HG03342 (cell line): ENCODE data around the gene FAM78A.

Experiments
- ATAC-seq: cut with Tn5 transposase; IDR thresholded peaks from one replicate; pipeline ENCODE4 v1.9.1; 2021; ENCODE audit warnings: mild to moderate bottlenecking, moderate library complexity; ENCODE audit not compliant: unreplicated experiment

FAM78A gene

GRCh38 chr9:131240047-131240921 lies 36.0 kb downstream of the FAM78A start:
- ATAC-seq: no peak

- ATAC-seq: no peak
Observed at GRCh38 chr9:131239161-131239975, 36.9 kb downstream of the FAM78A start.

GRCh38 chr9:131238402-131239021 lies 37.8 kb downstream of the FAM78A start:
- ATAC-seq: peak; percentile 11

GRCh38 chr9:131237931-131238401 lies 38.3 kb downstream of the FAM78A start:
- peak; percentile 81 for ATAC-seq

- no peak for ATAC-seq
Observed at GRCh38 chr9:131237291-131237690, 39.0 kb downstream of the FAM78A start.

- no peak for ATAC-seq
Observed at GRCh38 chr9:131236761-131237160, 39.5 kb downstream of the FAM78A start.

- ATAC-seq: no peak
Observed at GRCh38 chr9:131236161-131236560, 40.1 kb downstream of the FAM78A start.

GRCh38 chr9:131235480-131235851 lies 40.8 kb downstream of the FAM78A start:
- no peak for ATAC-seq

GRCh38 chr9:131234799-131235479 lies 41.4 kb downstream of the FAM78A start:
- ATAC-seq: no peak

GRCh38 chr9:131233995-131234394 lies 42.3 kb downstream of the FAM78A start:
- ATAC-seq: no peak

- ATAC-seq: no peak
Observed at GRCh38 chr9:131233556-131233955, 42.8 kb downstream of the FAM78A start.

- ATAC-seq: no peak
Observed at GRCh38 chr9:131228988-131229387, 47.3 kb downstream of the FAM78A start.

- ATAC-seq: no peak
Observed at GRCh38 chr9:131227959-131228460, 48.3 kb downstream of the FAM78A start.

GRCh38 chr9:131227112-131227958 lies 49.0 kb downstream of the FAM78A start:
- no peak for ATAC-seq

- ATAC-seq: no peak
Observed at GRCh38 chr9:131226226-131226625, 50.1 kb downstream of the FAM78A start.

GRCh38 chr9:131222460-131222859 lies 53.9 kb downstream of the FAM78A start:
- no peak for ATAC-seq

- no peak for ATAC-seq
Observed at GRCh38 chr9:131220485-131220884, 55.8 kb downstream of the FAM78A start.

- no peak for ATAC-seq
Observed at GRCh38 chr9:131218370-131218769, 57.9 kb downstream of the FAM78A start.

GRCh38 chr9:131217331-131218031 lies 58.8 kb downstream of the FAM78A start:
- ATAC-seq: no peak
